Measurements from ENCODE around the gene COL27A1. TPM values are rescaled to one million over a fixed set of nuclear protein-coding genes. Genes with fewer than 3 reads are reported as not detected.
A peak's percentile ranks its signal among the peaks of the same experiment; 100 is the strongest.

The COL27A1 gene
- total RNA-seq (2014; rRNA removed; shearing (Covaris generic)) (not detected in 2 replicates), total RNA-seq (2022) (not detected in 2 replicates), Bru-seq, nascent RNA (percentile 2 among the genes with signal in this experiment), BruChase-seq, experiment 1, labeled RNA remaining after a 6-hour chase (percentile 2 among the genes with signal in this experiment), BruChase-seq, experiment 2, labeled RNA remaining after a 2-hour chase (not detected)
- long read RNA-seq, result 0 reads

DNA sequence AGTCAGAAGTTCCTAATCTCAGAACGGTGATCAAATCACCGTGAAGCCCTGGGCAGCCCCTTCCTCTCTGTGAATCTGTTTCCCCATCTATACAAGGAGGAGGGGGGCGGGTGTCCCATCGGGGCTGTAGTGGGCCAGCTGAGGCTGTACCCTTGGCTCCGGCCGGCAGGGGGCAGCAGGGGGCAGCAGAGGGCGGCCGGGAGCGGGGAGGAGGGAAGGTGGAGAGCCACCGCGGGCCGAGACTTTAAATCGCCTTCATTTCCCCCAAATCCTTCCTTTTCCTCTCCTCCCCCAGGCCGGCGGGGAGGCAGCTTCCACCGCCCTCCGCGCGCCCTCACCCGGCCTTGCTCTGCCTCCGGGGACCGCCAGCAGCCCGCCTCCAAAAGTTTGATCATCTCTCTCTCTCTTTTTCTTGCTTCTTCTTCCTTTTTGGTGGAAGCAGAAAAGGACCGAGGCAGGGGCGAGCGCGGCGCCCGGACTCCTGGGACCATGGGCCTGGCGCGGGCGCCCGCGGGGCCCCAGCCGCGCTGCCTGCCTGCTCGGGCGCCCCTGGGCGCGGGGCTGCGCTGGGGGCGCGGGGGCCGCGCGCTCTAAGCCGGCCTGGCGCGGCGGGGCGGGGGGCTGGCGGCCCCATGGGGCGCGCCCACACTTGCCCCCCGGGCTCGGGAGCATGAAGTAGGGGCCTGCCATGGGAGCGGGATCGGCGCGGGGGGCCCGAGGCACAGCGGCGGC lies at the start of gene COL27A1:
Gene COL27A1 (plus strand): TSS at position 275 of the 732 bp plus-strand sequence. CDS start 414 bp downstream, at position 689.
- H3K4me2 ChIP-seq (ENCODE audit: low read length), result no peak within 1 kb of the TSS
- POLR2A ChIA-PET, result no interaction called here
- no peaks in the 10 kb centered on the region for H3K9me3 ChIP-seq (ENCODE audit: low read length)
- H3K36me3 ChIP-seq (ENCODE audit: insufficient read depth, low read length), result no peaks in the 10 kb centered on the region
- H3K9me2 ChIP-seq (ENCODE audit: insufficient read depth, low read length), result no peaks in the 10 kb centered on the region
- no peak within 1 kb of the TSS for H2AFZ ChIP-seq (ENCODE audit: low read length)
- intact Hi-C loops (cut with micrococcal nuclease; ENCODE audit: unreplicated experiment), result loop anchor here (5.0 to 10.0 kb wide), 2 partner anchors 51 to 137 kb away; no protein-coding TSS in a partner anchor
- BruUV-seq (replicated peaks), result no TSS peak
- no peak within 1 kb of the TSS for H3K27ac ChIP-seq (ENCODE audit: low read depth, low read length, poor library complexity, severe bottlenecking)
- H3K4me1 ChIP-seq (ENCODE audit: insufficient read depth, low read length, poor library complexity, severe bottlenecking), result no peaks in the 10 kb centered on the region
- no peaks in the 10 kb centered on the region for H4K20me1 ChIP-seq (ENCODE audit: insufficient read depth, low read length)
- H3K4me3 ChIP-seq (ENCODE audit: low read depth, low read length, poor library complexity, severe bottlenecking), result no peak within 1 kb of the TSS
- DNase-seq (ENCODE audit: low spot score), result peak; percentile 51
- TF ChIP-seq EZH2phosphoT487 (IDR thresholded peaks at IDR 0.05; ENCODE audit: borderline replicate concordance, low read depth, low read length) (no peak), CTCF (conservative IDR thresholded peaks at IDR 0.05; ENCODE audit: low read length) (peak; percentile 83)
- H3K79me2 ChIP-seq (ENCODE audit: insufficient read depth, low read depth, low read length), result no peaks in the 10 kb centered on the region
- CTCF ChIA-PET (ENCODE audit: unreplicated experiment), result no interaction called here

- H3K4me3 ChIP-seq (ENCODE audit: low read depth, low read length, poor library complexity, severe bottlenecking), result no peak overlapping the region
- TF ChIP-seq CTCF (conservative IDR thresholded peaks at IDR 0.05; ENCODE audit: low read length) (no peak), EZH2phosphoT487 (IDR thresholded peaks at IDR 0.05; ENCODE audit: borderline replicate concordance, low read depth, low read length) (no peak)
- no peaks in the 10 kb centered on the region for H3K36me3 ChIP-seq (ENCODE audit: insufficient read depth, low read length)
- no peak overlapping the region for H3K4me2 ChIP-seq (ENCODE audit: low read length)
- no peaks in the 10 kb centered on the region for H3K9me2 ChIP-seq (ENCODE audit: insufficient read depth, low read length)
- H3K27ac ChIP-seq (ENCODE audit: low read depth, low read length, poor library complexity, severe bottlenecking), result no peak overlapping the region
- POLR2A ChIA-PET, result no interaction called here
- H2AFZ ChIP-seq (ENCODE audit: low read length), result no peak overlapping the region
- no peak for DNase-seq (ENCODE audit: low spot score)
- H4K20me1 ChIP-seq (ENCODE audit: insufficient read depth, low read length), result no peaks in the 10 kb centered on the region
- intact Hi-C loops (cut with micrococcal nuclease; ENCODE audit: unreplicated experiment), result loop anchor here (1.0 to 10.0 kb wide), 3 partner anchors 47 to 184 kb away; partner anchors contain the start of gene COL27A1
- CTCF ChIA-PET (ENCODE audit: unreplicated experiment), result no interaction called here
- H3K4me1 ChIP-seq (ENCODE audit: insufficient read depth, low read length, poor library complexity, severe bottlenecking), result no peaks in the 10 kb centered on the region
- H3K79me2 ChIP-seq (ENCODE audit: insufficient read depth, low read depth, low read length), result no peaks in the 10 kb centered on the region
- no peaks in the 10 kb centered on the region for H3K9me3 ChIP-seq (ENCODE audit: low read length)
- no TSS peak for BruUV-seq (replicated peaks)
Measured at GRCh38 chr9:114107286-114108001, 47.9 kb upstream of the COL27A1 start.
